H9 (cell line): ENCODE data around the gene TUFT1. TPM values are rescaled to one million over a fixed set of nuclear protein-coding genes. Genes with fewer than 3 reads are reported as not detected.

ENCODE experiments used
- DNase-seq: peaks from one replicate; pipeline ENCODE4 v3.0.0-alpha.2; 2017
- H2AFZ ChIP-seq: one replicate; pipeline ENCODE4 v1.6.1; 2013; ENCODE audit warnings: mild to moderate bottlenecking, low read length, control low read depth, moderate library complexity
- H2AK5ac ChIP-seq: 2 replicates; pipeline ENCODE4 v1.6.1; 2013; ENCODE audit warnings: low read length, control low read depth, mixed read lengths; ENCODE audit not compliant: insufficient read length
- H2BK120ac ChIP-seq: one replicate; pipeline ENCODE4 v1.6.1; 2013; ENCODE audit warnings: low read depth, mild to moderate bottlenecking, low read length, control low read depth, inconsistent platforms; ENCODE audit not compliant: poor library complexity, severe bottlenecking
- H2BK12ac ChIP-seq: 2 replicates; pipeline ENCODE4 v1.6.1; 2013; ENCODE audit warnings: low read length, control low read depth, mixed read lengths, low read depth; ENCODE audit not compliant: insufficient read length
- H2BK15ac ChIP-seq: 2 replicates; pipeline ENCODE4 v1.6.1; 2013; ENCODE audit warnings: low read depth, low read length, control low read depth
- H2BK20ac ChIP-seq: one replicate; pipeline ENCODE4 v1.6.1; 2013; ENCODE audit warnings: low read depth, mild to moderate bottlenecking, low read length, control low read depth, inconsistent platforms; ENCODE audit not compliant: poor library complexity, severe bottlenecking
- H2BK5ac ChIP-seq: 2 replicates; pipeline ENCODE4 v1.6.1; 2013; ENCODE audit warnings: low read length, control low read depth, mixed read lengths; ENCODE audit not compliant: insufficient read length
- H3K14ac ChIP-seq: 2 replicates; pipeline ENCODE4 v1.6.1; 2013; ENCODE audit warnings: low read length, control low read depth; ENCODE audit not compliant: insufficient read depth
- H3K18ac ChIP-seq: 2 replicates; pipeline ENCODE4 v1.6.1; 2013; ENCODE audit warnings: low read depth, mild to moderate bottlenecking, mixed read lengths, low read length, control low read depth; ENCODE audit not compliant: insufficient read length
- H3K23ac ChIP-seq: 2 replicates; pipeline ENCODE4 v1.6.1; 2013; ENCODE audit warnings: low read length, control low read depth, mixed read lengths, low read depth; ENCODE audit not compliant: insufficient read length
- H3K23me2 ChIP-seq: 2 replicates; pipeline ENCODE4 v1.6.1; 2013; ENCODE audit warnings: low read depth, mild to moderate bottlenecking, mixed read lengths, low read length, control low read depth; ENCODE audit not compliant: insufficient read length, poor library complexity, severe bottlenecking
- H3K27ac ChIP-seq: 2 replicates; pipeline ENCODE4 v1.5.1; 2013; ENCODE audit warnings: low read length, control low read depth, mixed read lengths, low read depth; ENCODE audit not compliant: insufficient read length
- H3K27me3 ChIP-seq: 2 replicates; pipeline ENCODE4 v1.6.1; 2013; ENCODE audit warnings: low read length, control low read depth, inconsistent platforms; ENCODE audit not compliant: insufficient read depth
- H3K4ac ChIP-seq: 2 replicates; pipeline ENCODE4 v1.6.1; 2013; ENCODE audit warnings: low read depth, mild to moderate bottlenecking, control low read depth, inconsistent platforms, low read length, moderate library complexity
- H3K4me1 ChIP-seq: 2 replicates; pipeline ENCODE4 v1.6.1; 2013; ENCODE audit warnings: low read length, control low read depth, inconsistent platforms; ENCODE audit not compliant: insufficient read depth
- H3K4me2 ChIP-seq: 2 replicates; pipeline ENCODE4 v1.6.1; 2013; ENCODE audit warnings: low read length, control low read depth, mixed read lengths; ENCODE audit not compliant: insufficient read length, insufficient read depth
- H3K56ac ChIP-seq: 2 replicates; pipeline ENCODE4 v1.6.1; 2013; ENCODE audit warnings: low read depth, mild to moderate bottlenecking, mixed read lengths, low read length, control low read depth; ENCODE audit not compliant: insufficient read length
- H3K79me1 ChIP-seq: 2 replicates; pipeline ENCODE4 v1.6.1; 2013; ENCODE audit warnings: low read depth, mild to moderate bottlenecking, moderate library complexity, low read length, control low read depth, inconsistent platforms; ENCODE audit not compliant: insufficient read depth, poor library complexity, severe bottlenecking
- H3K79me2 ChIP-seq: 2 replicates; pipeline ENCODE4 v1.6.1; 2013; ENCODE audit warnings: low read length, control low read depth, inconsistent platforms; ENCODE audit not compliant: insufficient read depth
- H3K9ac ChIP-seq: 2 replicates; pipeline ENCODE4 v1.6.1; 2013; ENCODE audit warnings: low read length, control low read depth, mixed read lengths; ENCODE audit not compliant: insufficient read length; ENCODE audit errors: extremely low read depth
- H3K9me3 ChIP-seq: one replicate; pipeline ENCODE4 v1.6.1; 2013; ENCODE audit warnings: low read depth, low read length, inconsistent platforms; ENCODE audit not compliant: control insufficient read depth
- H3T11ph ChIP-seq: one replicate; pipeline ENCODE4 v1.6.1; 2013; ENCODE audit warnings: mild to moderate bottlenecking, low read length, control low read depth, inconsistent platforms
- H4K20me1 ChIP-seq: one replicate; pipeline ENCODE4 v1.6.1; 2013; ENCODE audit not compliant: control insufficient read depth, insufficient read length, insufficient read depth
- H4K5ac ChIP-seq: 2 replicates; pipeline ENCODE4 v1.6.1; 2013; ENCODE audit warnings: low read depth, mild to moderate bottlenecking, mixed read lengths, low read length, control low read depth; ENCODE audit not compliant: insufficient read length
- H4K8ac ChIP-seq: replicated peaks from 2 replicates; pipeline ENCODE4 v1.6.1; 2013; ENCODE audit warnings: low read length, control low read depth, mixed read lengths, low read depth; ENCODE audit not compliant: insufficient read length
- H4K91ac ChIP-seq: 2 replicates; pipeline ENCODE4 v1.6.1; 2013; ENCODE audit warnings: low read depth, mild to moderate bottlenecking, moderate library complexity, mixed read lengths, low read length, control low read depth; ENCODE audit not compliant: insufficient read length
- H3K27ac Mint-ChIP-seq, 3 experiments: 2 replicates in 2 of 3; 3 replicates in 1 of 3; pipeline ENCODE4 v1.8.0; 2020 to 2021; ENCODE audit warnings: mixed read lengths in 3 of 3, mild to moderate bottlenecking in 1 of 3, moderate library complexity in 1 of 3
- H3K27me3 Mint-ChIP-seq: 2 replicates; pipeline ENCODE4 v1.8.0; 2021; ENCODE audit warnings: low read depth, mild to moderate bottlenecking, moderate library complexity, mixed read lengths
- H3K36me3 Mint-ChIP-seq, 3 experiments: 2 replicates in 2 of 3; 3 replicates in 1 of 3; pipeline ENCODE4 v1.8.0; 2020 to 2021; ENCODE audit warnings: low read depth in 3 of 3, mixed read lengths in 3 of 3; ENCODE audit not compliant: insufficient read depth in 1 of 3
- H3K4me1 Mint-ChIP-seq, 2 experiments: 2 replicates each; pipeline ENCODE4 v1.8.0; 2020; ENCODE audit warnings: mixed read lengths in 2 of 2
- H3K4me3 Mint-ChIP-seq, 2 experiments: 2 replicates in 1 of 2; 3 replicates in 1 of 2; pipeline ENCODE4 v1.8.0; 2020 to 2021; ENCODE audit warnings: mild to moderate bottlenecking in 2 of 2, mixed read lengths in 2 of 2, moderate library complexity in 1 of 2
- H3K9me3 Mint-ChIP-seq, 2 experiments: 2 replicates in 1 of 2; 3 replicates in 1 of 2; pipeline ENCODE4 v1.8.0; 2020; ENCODE audit warnings: mild to moderate bottlenecking in 2 of 2, mixed read lengths in 2 of 2, moderate library complexity in 1 of 2
- WGBS: extraction: QIAGEN DNeasy Blood & Tissue Kit; methylation state at CpG from one replicate; pipeline ENCODE4 v1.1.7; 2013; ENCODE audit warnings: missing lambda C conversion rate, low lambda C conversion rate, mixed read lengths; ENCODE audit not compliant: insufficient read length; ENCODE audit errors: extremely low coverage; 5-methylcytosine and 5-hydroxymethylcytosine counted together
- total RNA-seq: library from RNA; stranded (reverse); gene quantifications from 2 replicates; pipeline ENCODE4 v1.2.1, GENCODE V29; 2021
- TF ChIP-seq, protein P1 (sequence below): fragments of 200-600 bp; sonication (generic); conservative IDR thresholded peaks from 3 replicates; pipeline ENCODE4 v1.8.0; 2021; ENCODE audit warnings: antibody characterized with exemption, mild to moderate bottlenecking

Gene TUFT1
- total RNA-seq, 1 experiment from 2014 or later = 6.2 TPM

GRCh38 chr1:151618003-151618402 is 77.9 kb downstream of the TUFT1 start:
- TF ChIP-seq, protein P1, sequence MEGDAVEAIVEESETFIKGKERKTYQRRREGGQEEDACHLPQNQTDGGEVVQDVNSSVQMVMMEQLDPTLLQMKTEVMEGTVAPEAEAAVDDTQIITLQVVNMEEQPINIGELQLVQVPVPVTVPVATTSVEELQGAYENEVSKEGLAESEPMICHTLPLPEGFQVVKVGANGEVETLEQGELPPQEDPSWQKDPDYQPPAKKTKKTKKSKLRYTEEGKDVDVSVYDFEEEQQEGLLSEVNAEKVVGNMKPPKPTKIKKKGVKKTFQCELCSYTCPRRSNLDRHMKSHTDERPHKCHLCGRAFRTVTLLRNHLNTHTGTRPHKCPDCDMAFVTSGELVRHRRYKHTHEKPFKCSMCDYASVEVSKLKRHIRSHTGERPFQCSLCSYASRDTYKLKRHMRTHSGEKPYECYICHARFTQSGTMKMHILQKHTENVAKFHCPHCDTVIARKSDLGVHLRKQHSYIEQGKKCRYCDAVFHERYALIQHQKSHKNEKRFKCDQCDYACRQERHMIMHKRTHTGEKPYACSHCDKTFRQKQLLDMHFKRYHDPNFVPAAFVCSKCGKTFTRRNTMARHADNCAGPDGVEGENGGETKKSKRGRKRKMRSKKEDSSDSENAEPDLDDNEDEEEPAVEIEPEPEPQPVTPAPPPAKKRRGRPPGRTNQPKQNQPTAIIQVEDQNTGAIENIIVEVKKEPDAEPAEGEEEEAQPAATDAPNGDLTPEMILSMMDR = no peak
- no peak overlapping the region for H3K18ac ChIP-seq
- H3K9me3 ChIP-seq = no peaks in the 10 kb centered on the region
- peaks cover 2 to 5% (median 2%) of the 10 kb centered on the region in 3 experiments; a peak in 5 of 7 replicates for H3K36me3 Mint-ChIP-seq
- no peak overlapping the region for H3K4ac ChIP-seq
- H3K14ac ChIP-seq = no peak overlapping the region
- no peak overlapping the region for H3K23ac ChIP-seq
- no peak overlapping the region for H4K8ac ChIP-seq
- H2BK15ac ChIP-seq = no peak overlapping the region
- H3K4me1 Mint-ChIP-seq = peaks cover 36 to 42% of the 10 kb centered on the region in 2 experiments
- H2AFZ ChIP-seq = no peak overlapping the region
- no peak overlapping the region for H3K4me2 ChIP-seq
- H3T11ph ChIP-seq = no peak overlapping the region
- no peak overlapping the region for H4K5ac ChIP-seq
- no peak overlapping the region for H3K27ac ChIP-seq
- no peaks in the 10 kb centered on the region for H3K27me3 ChIP-seq
- H3K56ac ChIP-seq = no peak overlapping the region
- no peaks in the 10 kb centered on the region for H3K79me1 ChIP-seq
- no CpG with 5 or more reads among the region's 3 CpGs for WGBS
- no peak overlapping the region for H2BK5ac ChIP-seq
- H2BK12ac ChIP-seq = no peak overlapping the region
- no peaks in the 10 kb centered on the region for H3K9me3 Mint-ChIP-seq
- no peak overlapping the region for H4K91ac ChIP-seq
- no peak overlapping the region; a peak in 1 of 7 replicates for H3K27ac Mint-ChIP-seq
- H2BK20ac ChIP-seq = no peak overlapping the region
- H4K20me1 ChIP-seq = no peaks in the 10 kb centered on the region
- H3K9ac ChIP-seq = no peak overlapping the region
- peaks cover 11% of the 10 kb centered on the region; the same call in 1 of the 2 replicates for H3K79me2 ChIP-seq
- H2AK5ac ChIP-seq = no peak overlapping the region
- no peaks in the 10 kb centered on the region; the same call in 1 of the 2 replicates for H3K4me1 ChIP-seq
- no peak overlapping the region for H2BK120ac ChIP-seq
- H3K27me3 Mint-ChIP-seq = no peaks in the 10 kb centered on the region
- peaks cover 7% of the 10 kb centered on the region for H3K23me2 ChIP-seq
- H3K4me3 Mint-ChIP-seq = no peak overlapping the region
- DNase-seq = no peak
